Uterus (tissue), 4 donors: ENCODE results near the gene ADD1. TPM values are rescaled to one million over a fixed set of nuclear protein-coding genes. Genes with fewer than 3 reads are reported as not detected.

Source experiments
- DNase-seq, 2 donors: peaks; one replicate each; pipeline ENCODE4 v3.0.0-alpha.2; 2019 to 2020
- H3K27ac ChIP-seq, 2 donors: fragments of 200-600 bp; sonication (generic); 1 replicate in 1 of 2; 2 replicates in 1 of 2; pipeline ENCODE4 v1.5.1; 2016 to 2018
- H3K27me3 ChIP-seq, 2 donors: fragments of 200-600 bp; sonication (generic); one replicate each; pipeline ENCODE4 v1.5.1; 2018 to 2019; ENCODE audit warnings: control low read depth in 1 of 2
- H3K36me3 ChIP-seq, 2 donors: fragments of 200-600 bp; sonication (generic); one replicate each; pipeline ENCODE4 v1.5.1; 2019; ENCODE audit warnings: control low read depth in 1 of 2
- H3K4me1 ChIP-seq, 2 donors: fragments of 200-600 bp; sonication (generic); one replicate each; pipeline ENCODE4 v1.5.1; 2018 to 2019; ENCODE audit warnings: control low read depth in 1 of 2
- H3K4me3 ChIP-seq, 2 donors: fragments of 200-600 bp; sonication (generic); 1 replicate in 1 of 2; 2 replicates in 1 of 2; pipeline ENCODE4 v1.5.1; 2018 to 2019; ENCODE audit warnings: mild to moderate bottlenecking in 1 of 2
- H3K9me3 ChIP-seq, 2 donors: fragments of 200-600 bp; sonication (generic); one replicate each; pipeline ENCODE4 v1.5.1; 2019; ENCODE audit warnings: control low read depth in 1 of 2
- CTCF ChIP-seq, 4 experiments: fragments of 200-600 bp in 2 of 4; fragments of 450-650 bp in 2 of 4; sonication (generic) in 2 of 4; IDR thresholded peaks; one replicate each; pipeline ENCODE4 v1.5.1; 2016 to 2019; ENCODE audit warnings: antibody characterized with exemption in 4 of 4, mild to moderate bottlenecking in 2 of 4, moderate library complexity in 1 of 4
- POLR2A ChIP-seq, 2 donors: fragments of 450-650 bp; IDR thresholded peaks; one replicate each; pipeline ENCODE4 v1.6.1; 2016; ENCODE audit warnings: antibody characterized with exemption in 2 of 2, mild to moderate bottlenecking in 1 of 2, moderate library complexity in 1 of 2
- intact Hi-C: fragments of 100-400 bp; cut with DNase I; formaldehyde crosslinking; loops from one replicate; pipeline ENCODE4 v1.15.1; 2023; ENCODE audit warnings: low total_unique reads
- total RNA-seq, 4 donors: library from RNA; depleted of rRNA in 3 of 4; stranded (reverse); fragments of >200 nt in 3 of 4; gene quantifications; one replicate each; pipeline versions ENCODE4 v1.1.0 to v1.2.4, GENCODE V29; 2014 to 2023
- donor health status: DM: yes; HTN: yes; CAD: no.

The ADD1 gene
- total RNA-seq, 4 donors from 2014 or later = 161 to 403 (median 225) TPM

GRCh38 chr4:2827874-2828751 lies 15.5 kb upstream of the ADD1 start:
- TF ChIP-seq CTCF (IDR thresholded peaks at IDR 0.05) = no peak
- TF ChIP-seq POLR2A (IDR thresholded peaks at IDR 0.05) = no peak
- no peak overlapping the region for H3K27ac ChIP-seq
- H3K9me3 ChIP-seq = no peaks in the 10 kb centered on the region
- no peak overlapping the region for H3K4me3 ChIP-seq
- H3K36me3 ChIP-seq = no peaks in the 10 kb centered on the region
- H3K27me3 ChIP-seq = no peaks in the 10 kb centered on the region
- no peaks in the 10 kb centered on the region for H3K4me1 ChIP-seq
- no peak for DNase-seq
- intact Hi-C loops = no loop called here

GRCh38 chr4:2828758-2829181 lies 14.9 kb upstream of the ADD1 start:
- Histone ChIP-seq H3K27me3 (no peaks in the 10 kb centered on the region), H3K36me3 (no peaks in the 10 kb centered on the region), H3K27ac (no peak overlapping the region), H3K9me3 (no peaks in the 10 kb centered on the region), H3K4me3 (no peak overlapping the region), H3K4me1 (no peaks in the 10 kb centered on the region)
- intact Hi-C loops = no loop called here
- TF ChIP-seq CTCF (IDR thresholded peaks at IDR 0.05) (no peak), POLR2A (IDR thresholded peaks at IDR 0.05) (no peak)
- DNase-seq = no peak

- Histone ChIP-seq H3K9me3 (no peaks in the 10 kb centered on the region), H3K4me1 (no peaks in the 10 kb centered on the region), H3K27ac (no peak overlapping the region), H3K27me3 (no peaks in the 10 kb centered on the region), H3K36me3 (no peaks in the 10 kb centered on the region), H3K4me3 (no peak overlapping the region)
- DNase-seq = no peak
- intact Hi-C loops = no loop called here
- TF ChIP-seq POLR2A (IDR thresholded peaks at IDR 0.05) (no peak), CTCF (IDR thresholded peaks at IDR 0.05) (no peak)
Observed at GRCh38 chr4:2829321-2829932, 14.2 kb upstream of the ADD1 start.

GRCh38 chr4:2829933-2830451 lies 13.7 kb upstream of the ADD1 start:
- no peak for TF ChIP-seq POLR2A (IDR thresholded peaks at IDR 0.05)
- TF ChIP-seq CTCF (IDR thresholded peaks at IDR 0.05) = no peak
- no peak for DNase-seq
- Histone ChIP-seq H3K27me3 (no peaks in the 10 kb centered on the region), H3K27ac (no peak overlapping the region), H3K9me3 (no peaks in the 10 kb centered on the region), H3K4me3 (no peak overlapping the region), H3K4me1 (no peaks in the 10 kb centered on the region), H3K36me3 (no peaks in the 10 kb centered on the region)
- intact Hi-C loops = no loop called here
